ENCODE data around the gene ELSPBP1.

- TF ChIP-seq, protein P1, sequence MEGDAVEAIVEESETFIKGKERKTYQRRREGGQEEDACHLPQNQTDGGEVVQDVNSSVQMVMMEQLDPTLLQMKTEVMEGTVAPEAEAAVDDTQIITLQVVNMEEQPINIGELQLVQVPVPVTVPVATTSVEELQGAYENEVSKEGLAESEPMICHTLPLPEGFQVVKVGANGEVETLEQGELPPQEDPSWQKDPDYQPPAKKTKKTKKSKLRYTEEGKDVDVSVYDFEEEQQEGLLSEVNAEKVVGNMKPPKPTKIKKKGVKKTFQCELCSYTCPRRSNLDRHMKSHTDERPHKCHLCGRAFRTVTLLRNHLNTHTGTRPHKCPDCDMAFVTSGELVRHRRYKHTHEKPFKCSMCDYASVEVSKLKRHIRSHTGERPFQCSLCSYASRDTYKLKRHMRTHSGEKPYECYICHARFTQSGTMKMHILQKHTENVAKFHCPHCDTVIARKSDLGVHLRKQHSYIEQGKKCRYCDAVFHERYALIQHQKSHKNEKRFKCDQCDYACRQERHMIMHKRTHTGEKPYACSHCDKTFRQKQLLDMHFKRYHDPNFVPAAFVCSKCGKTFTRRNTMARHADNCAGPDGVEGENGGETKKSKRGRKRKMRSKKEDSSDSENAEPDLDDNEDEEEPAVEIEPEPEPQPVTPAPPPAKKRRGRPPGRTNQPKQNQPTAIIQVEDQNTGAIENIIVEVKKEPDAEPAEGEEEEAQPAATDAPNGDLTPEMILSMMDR (IDR thresholded peaks at IDR 0.05) = no peak
- TF ChIP-seq POLR2A (IDR thresholded peaks at IDR 0.05) = no peak
Observed at GRCh38 chr19:48010932-48011758, 16.7 kb downstream of the ELSPBP1 start.
